Mononuclear cell (primary cell): ENCODE results near the gene SEPTIN1. TPM values are rescaled to one million over a fixed set of nuclear protein-coding genes. Genes with fewer than 3 reads are reported as not detected.

Experiments
- H3K27me3 ChIP-seq: 2 replicates; pipeline ENCODE4 v1.6.0; 2011; ENCODE audit warnings: low read length, control low read depth; ENCODE audit not compliant: insufficient read depth
- H3K4me1 ChIP-seq: 2 replicates; pipeline ENCODE4 v1.5.1; 2011; ENCODE audit warnings: mild to moderate bottlenecking, low read length, control low read depth; ENCODE audit not compliant: insufficient read depth
- H3K4me3 ChIP-seq: 2 replicates; pipeline ENCODE4 v1.5.1; 2011; ENCODE audit warnings: mild to moderate bottlenecking, low read length, moderate library complexity
- H3K9me3 ChIP-seq: 2 replicates; pipeline ENCODE4 v1.5.1; 2011; ENCODE audit warnings: low read depth, mild to moderate bottlenecking, control low read depth, low read length
- total RNA-seq: library from RNA; depleted of rRNA; stranded (reverse); fragments of >200 nt; gene quantifications from one replicate; pipeline ENCODE4 v1.2.3, GENCODE V29; 2012

Gene SEPTIN1
- total RNA-seq, 1 donor = 38.7 TPM

DNA sequence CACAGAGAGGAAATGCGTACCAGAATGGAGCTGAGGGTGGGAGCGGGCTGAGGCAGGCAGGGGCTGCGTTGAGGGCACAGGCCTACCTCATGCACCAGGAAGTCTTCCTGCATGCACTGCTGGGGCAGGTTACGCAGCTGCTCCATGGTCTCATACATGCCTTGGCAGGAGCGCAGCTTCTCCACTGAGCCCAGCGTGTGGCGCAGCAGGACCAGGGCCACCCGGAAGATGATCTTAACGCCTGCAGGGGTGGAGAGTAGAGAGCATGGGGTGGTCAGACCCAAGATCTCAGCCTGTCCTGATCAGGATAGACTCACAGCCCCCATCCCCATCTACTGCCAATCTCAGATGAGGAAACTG, 23.8 kb downstream of the SEPTIN1 start:
- Histone ChIP-seq H3K9me3 (no peaks in the 10 kb centered on the region), H3K4me1 (peaks cover 25% of the 10 kb centered on the region), H3K27me3 (no peaks in the 10 kb centered on the region), H3K4me3 (no peak overlapping the region)

DNA sequence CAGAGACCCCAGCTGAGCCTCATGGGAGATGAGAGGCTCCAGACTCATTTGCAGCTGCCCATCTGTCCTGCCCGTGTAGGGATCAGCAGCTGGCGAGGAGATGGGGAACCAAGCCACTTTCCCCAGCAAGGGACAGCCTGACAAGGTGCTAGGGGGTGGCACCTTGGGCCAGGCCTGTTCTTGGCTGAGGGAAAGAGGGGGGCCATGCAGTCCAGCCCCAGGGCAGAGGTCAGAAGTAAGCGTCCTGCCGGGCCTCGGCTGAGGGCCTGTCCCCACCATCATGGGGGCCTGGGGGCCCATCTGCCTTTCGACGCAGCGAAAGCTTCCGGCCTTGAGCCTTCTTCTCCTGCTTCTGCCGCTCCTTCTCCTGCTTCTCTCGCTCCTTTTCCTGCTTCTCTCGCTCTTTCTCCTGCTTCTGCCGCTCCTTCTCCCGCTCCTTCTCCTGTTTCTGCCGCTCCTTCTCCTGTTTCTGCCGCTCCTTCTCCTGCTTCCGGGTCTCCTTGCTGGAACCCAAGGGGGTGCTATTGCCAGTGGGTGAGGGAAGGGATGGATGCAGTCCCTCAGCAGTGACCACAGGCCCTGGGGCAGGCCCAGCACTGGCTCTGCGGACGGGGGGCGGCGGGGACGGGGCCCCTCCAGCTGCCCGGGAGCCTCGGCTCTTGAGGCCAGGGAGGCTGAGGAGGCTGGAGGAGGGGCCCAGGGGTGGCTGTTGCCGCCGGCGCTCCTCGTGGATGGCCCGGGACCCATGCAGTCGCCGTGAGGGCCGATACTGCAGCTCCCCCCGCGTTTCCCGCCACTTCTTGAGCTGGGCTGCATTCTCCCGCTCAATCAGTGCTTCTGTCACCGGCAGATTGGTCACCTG, 24.4 kb downstream of the SEPTIN1 start:
- H3K4me3 ChIP-seq = no peak overlapping the region
- H3K9me3 ChIP-seq = no peaks in the 10 kb centered on the region

GRCh38 chr16:30357085-30357714, 25.2 kb downstream of the SEPTIN1 start:
- H3K4me3 ChIP-seq = no peak overlapping the region
- H3K27me3 ChIP-seq = no peaks in the 10 kb centered on the region
- peaks cover 29% of the 10 kb centered on the region for H3K4me1 ChIP-seq
- no peaks in the 10 kb centered on the region for H3K9me3 ChIP-seq

More for the DNA sequence above, 24.4 kb downstream of the SEPTIN1 start:
- Histone ChIP-seq H3K27me3 (no peaks in the 10 kb centered on the region), H3K4me1 (peaks cover 29% of the 10 kb centered on the region)

DNA sequence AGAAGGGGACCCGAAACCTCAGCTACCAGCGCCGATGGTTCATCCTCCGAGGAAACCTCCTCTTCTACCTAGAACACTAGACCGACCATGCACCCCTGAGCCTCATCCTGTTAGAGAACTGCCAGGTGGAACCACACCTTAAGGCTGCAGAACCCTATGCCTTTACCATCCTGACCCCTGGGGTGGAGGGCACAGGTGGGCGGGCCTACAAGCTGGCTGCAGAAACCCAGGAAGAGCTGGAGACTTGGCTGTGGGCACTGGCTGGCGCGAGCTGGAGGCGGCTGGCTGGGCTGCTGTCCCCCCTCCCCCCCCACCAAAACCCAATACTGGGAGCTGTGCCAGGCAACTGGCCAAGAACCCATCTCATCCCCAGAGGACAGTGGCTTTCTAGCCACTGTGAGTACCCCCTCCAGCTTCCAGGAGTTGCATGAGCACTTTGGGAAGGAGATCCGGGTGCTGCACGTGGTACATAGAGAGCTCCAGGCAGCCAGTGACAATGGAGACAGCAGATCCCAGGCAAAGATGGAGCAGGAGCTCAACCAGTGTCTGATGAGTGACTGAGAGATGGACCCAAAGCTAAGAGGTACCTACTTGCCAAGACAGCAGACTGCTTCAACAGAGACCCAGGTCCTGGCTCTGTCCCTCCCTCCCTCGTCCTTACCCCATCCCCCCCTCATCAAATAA, 25.8 kb downstream of the SEPTIN1 start:
- no peak overlapping the region for H3K4me3 ChIP-seq
- H3K4me1 ChIP-seq = peaks cover 29% of the 10 kb centered on the region
- no peaks in the 10 kb centered on the region for H3K27me3 ChIP-seq
- H3K9me3 ChIP-seq = no peaks in the 10 kb centered on the region

GRCh38 chr16:30355954-30356308, 26.4 kb downstream of the SEPTIN1 start:
- Histone ChIP-seq H3K27me3 (no peaks in the 10 kb centered on the region), H3K4me3 (peak overlapping the region; percentile 90), H3K4me1 (peaks cover 35% of the 10 kb centered on the region), H3K9me3 (no peaks in the 10 kb centered on the region)

DNA sequence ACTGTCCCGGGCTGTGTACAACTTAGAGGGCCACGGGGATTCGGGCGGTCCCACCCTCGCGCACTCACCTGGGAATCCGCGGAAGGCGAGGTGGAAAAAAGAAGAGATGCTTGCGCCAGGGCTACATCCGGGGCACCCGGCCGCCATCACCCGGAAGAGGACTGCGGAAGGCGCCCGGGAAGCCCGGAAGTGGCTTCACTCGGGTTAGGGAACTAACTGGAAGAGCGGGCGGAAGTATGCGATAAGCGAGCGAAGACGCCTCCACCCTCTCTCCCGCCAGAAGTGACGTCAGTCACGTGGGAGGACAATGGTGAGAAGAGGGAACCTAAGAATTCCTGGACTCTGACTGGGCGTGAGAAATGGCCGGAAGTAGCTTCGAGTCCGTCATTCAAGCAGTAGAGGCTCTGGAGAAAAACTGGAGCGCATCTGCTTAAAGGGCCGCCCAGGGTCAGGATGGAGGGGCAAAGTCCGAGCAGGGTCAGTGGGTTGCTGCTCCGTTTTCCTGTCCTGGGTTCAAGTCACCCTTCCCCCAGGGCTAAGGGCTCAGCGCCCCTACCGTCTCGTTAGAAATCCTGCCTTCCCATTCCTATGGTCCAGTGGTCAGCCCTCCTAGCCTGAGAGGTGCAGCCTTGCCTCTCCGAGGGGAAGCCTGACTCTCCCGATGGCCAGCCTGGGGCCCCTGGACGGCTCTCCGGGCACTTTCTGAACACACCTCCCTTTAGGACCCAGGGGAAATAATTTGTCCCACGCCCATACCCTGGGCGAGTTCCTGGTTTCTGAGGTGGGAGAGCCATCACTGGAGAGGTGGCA, 27.0 kb downstream of the SEPTIN1 start, which contains the start of gene CD2BP2:
CD2BP2 (minus strand) TSS at position 165 of the 810 bp plus-strand sequence. CDS start 627 bp downstream, outside the sequence.
- Histone ChIP-seq H3K4me3 (peak within 1 kb of the TSS; percentile 90), H3K9me3 (no peaks in the 10 kb centered on the region), H3K4me1 (peaks cover 41% of the 10 kb centered on the region), H3K27me3 (no peaks in the 10 kb centered on the region)

DNA sequence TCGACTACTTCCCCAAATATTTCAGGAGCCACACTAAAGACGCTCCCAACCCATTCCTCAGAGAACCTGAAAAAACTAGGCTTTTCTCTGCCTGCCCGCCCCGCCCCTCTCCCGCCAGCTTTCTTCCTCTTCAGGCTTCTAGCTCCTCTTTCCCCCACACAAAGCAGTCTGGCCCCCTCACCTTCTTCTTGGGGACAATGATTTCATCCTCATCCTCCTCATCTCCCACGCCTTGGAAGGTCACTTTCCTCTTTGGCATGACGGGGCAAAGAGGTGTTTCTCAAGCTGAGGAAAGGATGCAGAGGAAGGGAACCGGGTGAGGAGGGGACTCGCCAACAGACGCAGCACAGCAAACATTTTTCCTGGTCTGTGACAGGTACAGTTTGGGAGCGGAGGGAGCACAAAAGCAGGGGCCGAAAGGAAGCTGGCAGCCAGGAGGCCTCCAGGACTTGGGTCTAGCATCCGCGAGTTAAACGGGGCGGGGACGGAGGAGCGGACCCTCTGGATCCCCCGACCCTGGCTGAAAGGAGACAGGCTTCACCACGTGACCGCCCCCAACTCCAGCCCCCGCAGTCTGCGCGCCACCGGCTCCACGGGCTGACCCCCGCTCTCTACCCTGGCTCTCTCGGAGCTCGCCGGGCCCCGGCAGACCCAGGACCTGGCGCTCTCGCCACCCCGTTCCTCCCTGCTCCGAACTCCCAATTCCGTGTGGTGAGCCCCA, 27.8 kb downstream of the SEPTIN1 start:
- no peaks in the 10 kb centered on the region for H3K27me3 ChIP-seq

GRCh38 chr16:30353438-30354129, 28.8 kb downstream of the SEPTIN1 start:
- Histone ChIP-seq H3K9me3 (no peaks in the 10 kb centered on the region), H3K27me3 (no peaks in the 10 kb centered on the region), H3K4me1 (peaks cover 52% of the 10 kb centered on the region), H3K4me3 (no peak overlapping the region)

More for the DNA sequence above, 27.8 kb downstream of the SEPTIN1 start:
- H3K4me3 ChIP-seq = peak overlapping the region; percentile 90
- peaks cover 47% of the 10 kb centered on the region for H3K4me1 ChIP-seq
- no peaks in the 10 kb centered on the region for H3K9me3 ChIP-seq

- H3K27me3 ChIP-seq = no peaks in the 10 kb centered on the region
- H3K4me1 ChIP-seq = peaks cover 52% of the 10 kb centered on the region
- H3K9me3 ChIP-seq = no peaks in the 10 kb centered on the region
- no peak overlapping the region for H3K4me3 ChIP-seq
These were observed 29.6 kb downstream of the SEPTIN1 start for GRCh38 chr16:30352488-30353401.

- no peaks in the 10 kb centered on the region for H3K27me3 ChIP-seq
- no peak overlapping the region for H3K4me3 ChIP-seq
- H3K9me3 ChIP-seq = no peaks in the 10 kb centered on the region
- peaks cover 52% of the 10 kb centered on the region for H3K4me1 ChIP-seq
These were observed 30.6 kb downstream of the SEPTIN1 start for GRCh38 chr16:30351586-30352419.

DNA sequence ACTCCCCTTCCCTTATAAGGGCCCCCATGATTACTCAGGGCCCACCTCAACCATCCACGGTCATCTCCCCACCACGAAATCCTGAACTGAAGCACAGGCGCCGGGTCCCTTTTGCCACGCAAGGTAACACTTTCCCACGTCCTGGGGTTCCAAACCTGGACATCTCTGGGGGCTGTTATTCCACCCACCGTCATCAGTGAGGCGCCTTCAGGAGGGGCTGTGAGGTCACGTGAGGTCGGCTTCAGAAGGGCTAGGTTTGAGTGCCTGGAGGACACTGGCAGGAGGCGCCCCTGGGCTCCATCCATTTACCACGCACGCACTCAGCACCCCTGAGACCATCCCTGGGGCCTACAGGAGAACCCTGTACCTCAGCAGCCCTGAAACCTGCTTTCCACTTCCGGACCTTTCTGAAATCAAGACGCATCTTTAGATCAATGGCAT, 31.3 kb downstream of the SEPTIN1 start:
- H3K9me3 ChIP-seq = no peaks in the 10 kb centered on the region
- H3K27me3 ChIP-seq = no peaks in the 10 kb centered on the region
- no peak overlapping the region for H3K4me3 ChIP-seq
- H3K4me1 ChIP-seq = peaks cover 44% of the 10 kb centered on the region

DNA sequence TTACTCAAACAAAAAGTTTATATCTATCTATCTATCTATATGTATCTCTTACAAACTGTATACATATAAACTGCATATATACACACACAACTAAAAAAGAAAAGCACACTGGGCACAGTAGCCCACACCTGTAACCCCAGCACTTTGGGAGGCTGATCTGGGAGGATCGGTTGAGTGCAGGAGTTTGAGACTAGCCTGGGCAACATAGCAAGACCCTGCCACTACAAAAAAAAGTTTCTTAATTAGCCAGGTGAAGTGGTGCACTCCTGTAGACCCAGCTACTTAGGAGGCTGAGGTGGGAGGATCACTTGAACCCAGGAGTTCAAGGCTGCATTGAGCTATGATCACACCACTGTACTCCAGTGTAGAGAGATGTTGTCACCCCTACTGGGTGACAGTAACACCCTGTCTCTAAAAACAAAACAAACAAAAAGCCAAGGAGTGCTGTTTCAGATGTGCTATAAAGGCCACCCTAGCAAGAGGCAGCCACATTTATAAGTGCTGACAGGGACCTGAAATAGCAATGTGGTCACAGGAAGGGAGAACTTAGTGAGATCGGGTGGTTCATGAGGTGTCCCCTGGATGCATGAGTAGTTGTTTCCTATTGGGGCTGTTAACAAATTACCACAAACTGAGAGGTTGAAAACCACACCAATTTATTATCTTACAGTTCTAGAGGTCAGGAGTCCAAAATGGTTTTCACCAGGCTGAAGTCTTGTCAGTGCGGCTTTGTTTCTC, 32.1 kb downstream of the SEPTIN1 start:
- H3K4me1 ChIP-seq = peaks cover 37% of the 10 kb centered on the region
- H3K27me3 ChIP-seq = no peaks in the 10 kb centered on the region
- no peaks in the 10 kb centered on the region for H3K9me3 ChIP-seq
- H3K4me3 ChIP-seq = no peak overlapping the region
